DOHH2 (cell line): Measurements from ENCODE around the gene MRPL3.

Experiments
- H3F3A ChIP-seq: fragments of 200-600 bp; sonication (generic), shearing (Covaris generic); 2 replicates; pipeline ENCODE4 v1.6.0; 2016; ENCODE audit warnings: antibody characterized with exemption, mild to moderate bottlenecking; ENCODE audit not compliant: control insufficient read depth, insufficient read depth
- H3K27ac ChIP-seq: fragments of 200-600 bp; sonication (generic); 2 replicates; pipeline ENCODE4 v1.5.1; 2014; ENCODE audit warnings: low read depth, mild to moderate bottlenecking, low read length, moderate library complexity
- H3K27me3 ChIP-seq: fragments of 200-600 bp; sonication (generic); 2 replicates; pipeline ENCODE4 v1.6.1; 2014; ENCODE audit warnings: mild to moderate bottlenecking, low read length, mixed read lengths; ENCODE audit not compliant: control insufficient read depth
- H3K36me3 ChIP-seq: fragments of 200-600 bp; sonication (generic); 2 replicates; pipeline ENCODE4 v1.6.1; 2014; ENCODE audit warnings: mild to moderate bottlenecking, low read length, moderate library complexity, mixed read lengths; ENCODE audit not compliant: control insufficient read depth
- H3K4me1 ChIP-seq: fragments of 200-600 bp; sonication (generic); 2 replicates; pipeline ENCODE4 v1.6.1; 2014; ENCODE audit warnings: mild to moderate bottlenecking, low read length, mixed read lengths; ENCODE audit not compliant: control insufficient read depth
- H3K4me2 ChIP-seq: fragments of 200-600 bp; sonication (generic); 2 replicates; pipeline ENCODE4 v1.6.0; 2014; ENCODE audit warnings: mild to moderate bottlenecking, low read length, moderate library complexity
- H3K4me3 ChIP-seq: fragments of 200-600 bp; sonication (generic); 2 replicates; pipeline ENCODE4 v1.5.1; 2014; ENCODE audit warnings: mild to moderate bottlenecking, low read length, mixed read lengths
- H3K79me2 ChIP-seq: fragments of 200-600 bp; sonication (generic); 2 replicates; pipeline ENCODE4 v1.6.1; 2014; ENCODE audit warnings: mild to moderate bottlenecking, low read length, mixed read lengths; ENCODE audit not compliant: control insufficient read depth
- H3K9me2 ChIP-seq: fragments of 200-600 bp; sonication (generic); replicated peaks from 2 replicates; pipeline ENCODE4 v1.6.1; 2014; ENCODE audit warnings: mild to moderate bottlenecking, low read length, mixed read lengths; ENCODE audit not compliant: control insufficient read depth
- H3K9me3 ChIP-seq: fragments of 200-600 bp; sonication (generic); 2 replicates; pipeline ENCODE4 v1.6.1; 2014; ENCODE audit warnings: antibody characterized with exemption, low read length, mixed read lengths; ENCODE audit not compliant: control insufficient read depth, insufficient read depth
- H4K20me1 ChIP-seq: fragments of 200-600 bp; sonication (generic); 2 replicates; pipeline ENCODE4 v1.6.0; 2014; ENCODE audit warnings: low read depth, mild to moderate bottlenecking, antibody characterized with exemption, low read length, moderate library complexity; ENCODE audit not compliant: control insufficient read depth, insufficient read depth
- EZH2phosphoT487 ChIP-seq: fragments of 200-600 bp; sonication (generic); IDR thresholded peaks from 2 replicates; pipeline ENCODE4 v1.6.1; 2017; ENCODE audit warnings: borderline replicate concordance, mild to moderate bottlenecking, antibody characterized with exemption, low read length, moderate library complexity, mixed read lengths
- TF ChIP-seq, protein P1 (sequence below): fragments of 200-600 bp; sonication (generic); IDR thresholded peaks from one replicate; pipeline ENCODE4 v1.5.1; 2014; ENCODE audit warnings: antibody characterized with exemption, mild to moderate bottlenecking, low read depth, low read length; ENCODE audit not compliant: poor library complexity, severe bottlenecking

Gene MRPL3

GRCh38 chr3:131454501-131454900 is 48.3 kb downstream of the MRPL3 start:
- Histone ChIP-seq H3K27me3 (no peaks in the 10 kb centered on the region), H3K9me2 (no peaks in the 10 kb centered on the region; the same call in 1 of the 2 replicates), H3K79me2 (no peaks in the 10 kb centered on the region), H4K20me1 (no peaks in the 10 kb centered on the region), H3K4me2 (no peak overlapping the region), H3F3A (no peaks in the 10 kb centered on the region), H3K4me3 (no peak overlapping the region), H3K4me1 (no peaks in the 10 kb centered on the region), H3K27ac (no peak overlapping the region), H3K9me3 (no peaks in the 10 kb centered on the region; the same call in 1 of the 2 replicates), H3K36me3 (no peaks in the 10 kb centered on the region; the same call in 1 of the 2 replicates)
- no peak for TF ChIP-seq EZH2phosphoT487
- TF ChIP-seq, protein P1, sequence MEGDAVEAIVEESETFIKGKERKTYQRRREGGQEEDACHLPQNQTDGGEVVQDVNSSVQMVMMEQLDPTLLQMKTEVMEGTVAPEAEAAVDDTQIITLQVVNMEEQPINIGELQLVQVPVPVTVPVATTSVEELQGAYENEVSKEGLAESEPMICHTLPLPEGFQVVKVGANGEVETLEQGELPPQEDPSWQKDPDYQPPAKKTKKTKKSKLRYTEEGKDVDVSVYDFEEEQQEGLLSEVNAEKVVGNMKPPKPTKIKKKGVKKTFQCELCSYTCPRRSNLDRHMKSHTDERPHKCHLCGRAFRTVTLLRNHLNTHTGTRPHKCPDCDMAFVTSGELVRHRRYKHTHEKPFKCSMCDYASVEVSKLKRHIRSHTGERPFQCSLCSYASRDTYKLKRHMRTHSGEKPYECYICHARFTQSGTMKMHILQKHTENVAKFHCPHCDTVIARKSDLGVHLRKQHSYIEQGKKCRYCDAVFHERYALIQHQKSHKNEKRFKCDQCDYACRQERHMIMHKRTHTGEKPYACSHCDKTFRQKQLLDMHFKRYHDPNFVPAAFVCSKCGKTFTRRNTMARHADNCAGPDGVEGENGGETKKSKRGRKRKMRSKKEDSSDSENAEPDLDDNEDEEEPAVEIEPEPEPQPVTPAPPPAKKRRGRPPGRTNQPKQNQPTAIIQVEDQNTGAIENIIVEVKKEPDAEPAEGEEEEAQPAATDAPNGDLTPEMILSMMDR, result no peak

DNA sequence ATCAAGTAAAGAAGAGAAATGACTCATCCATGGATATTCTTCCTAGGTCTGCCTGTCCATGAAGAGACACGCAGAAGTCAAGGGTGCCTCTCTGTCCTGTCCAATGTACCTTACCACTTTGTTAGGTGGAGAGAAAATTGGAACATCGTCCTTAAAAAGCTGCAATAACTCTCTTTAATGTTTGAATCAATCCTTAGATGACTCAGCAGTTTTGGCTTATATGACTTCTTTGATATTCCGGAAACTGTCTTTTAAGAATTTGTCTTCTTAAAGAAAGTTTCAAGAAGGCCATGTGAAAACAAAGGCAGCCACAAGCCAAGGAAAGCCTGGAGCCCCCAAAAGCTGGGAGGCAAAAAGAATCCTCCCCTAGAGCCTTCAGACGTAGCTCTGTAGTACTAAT is 49.2 kb downstream of the MRPL3 start:
- H3K79me2 ChIP-seq, result no peaks in the 10 kb centered on the region
- H3K9me3 ChIP-seq, result no peaks in the 10 kb centered on the region; the same call in 1 of the 2 replicates
- H3K4me3 ChIP-seq, result no peak overlapping the region
- no peak overlapping the region for H3K4me2 ChIP-seq
- H3K36me3 ChIP-seq, result no peaks in the 10 kb centered on the region
- H3K27ac ChIP-seq, result no peak overlapping the region
- H3K4me1 ChIP-seq, result no peaks in the 10 kb centered on the region
- no peaks in the 10 kb centered on the region for H3K27me3 ChIP-seq
- no peaks in the 10 kb centered on the region; the same call in 1 of the 2 replicates for H3K9me2 ChIP-seq
- TF ChIP-seq, protein P1, result no peak
- TF ChIP-seq EZH2phosphoT487, result no peak
- no peaks in the 10 kb centered on the region for H4K20me1 ChIP-seq
- H3F3A ChIP-seq, result no peaks in the 10 kb centered on the region

DNA sequence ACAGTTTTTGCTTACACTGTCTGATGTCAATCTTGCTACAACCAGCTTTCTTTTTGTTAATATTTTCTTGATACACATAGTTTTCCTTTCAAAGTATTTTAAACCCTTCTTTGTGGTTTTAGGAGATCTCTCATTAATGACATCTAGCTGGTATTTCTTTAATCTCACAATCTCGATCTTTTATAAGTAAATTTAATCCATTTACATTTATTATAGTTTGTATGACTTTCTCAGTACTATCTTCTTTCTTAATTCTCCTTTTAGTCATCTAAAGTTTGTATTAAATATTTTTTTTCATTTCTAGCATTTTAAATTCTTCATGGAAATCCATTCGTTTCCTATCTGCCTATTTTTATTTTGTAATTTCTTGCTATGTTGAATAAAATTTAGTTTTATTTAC is 55.4 kb downstream of the MRPL3 start:
- no peaks in the 10 kb centered on the region; the same call in 1 of the 2 replicates for H3K9me2 ChIP-seq
- H3K36me3 ChIP-seq, result no peaks in the 10 kb centered on the region
- no peaks in the 10 kb centered on the region for H3K79me2 ChIP-seq
- no peaks in the 10 kb centered on the region for H3K4me1 ChIP-seq
- H3K9me3 ChIP-seq, result peaks cover 3% of the 10 kb centered on the region
- no peaks in the 10 kb centered on the region for H4K20me1 ChIP-seq
- no peaks in the 10 kb centered on the region for H3F3A ChIP-seq
- H3K27me3 ChIP-seq, result no peaks in the 10 kb centered on the region
- TF ChIP-seq, protein P1, result no peak
- TF ChIP-seq EZH2phosphoT487, result no peak
- no peak overlapping the region for H3K27ac ChIP-seq
- no peak overlapping the region for H3K4me3 ChIP-seq
- H3K4me2 ChIP-seq, result no peak overlapping the region

- H3K4me3 ChIP-seq, result no peak overlapping the region
- TF ChIP-seq, protein P1, result no peak
- no peak for TF ChIP-seq EZH2phosphoT487
- no peak overlapping the region for H3K27ac ChIP-seq
- no peaks in the 10 kb centered on the region for H3K4me1 ChIP-seq
- H4K20me1 ChIP-seq, result no peaks in the 10 kb centered on the region
- H3K9me2 ChIP-seq, result no peaks in the 10 kb centered on the region
- H3K36me3 ChIP-seq, result no peaks in the 10 kb centered on the region
- peaks cover 3% of the 10 kb centered on the region for H3K9me3 ChIP-seq
- no peaks in the 10 kb centered on the region for H3K79me2 ChIP-seq
- H3K27me3 ChIP-seq, result no peaks in the 10 kb centered on the region
- H3F3A ChIP-seq, result no peaks in the 10 kb centered on the region
- H3K4me2 ChIP-seq, result no peak overlapping the region
Measured at GRCh38 chr3:131444180-131444579, 58.6 kb downstream of the MRPL3 start.
